Measurements from ENCODE around the gene GREM1. TPM values are rescaled to one million over a fixed set of nuclear protein-coding genes. Genes with fewer than 3 reads are reported as not detected.

The GREM1 gene
- total RNA-seq, 1 experiment from 2014 or later = 2.2 TPM

DNA sequence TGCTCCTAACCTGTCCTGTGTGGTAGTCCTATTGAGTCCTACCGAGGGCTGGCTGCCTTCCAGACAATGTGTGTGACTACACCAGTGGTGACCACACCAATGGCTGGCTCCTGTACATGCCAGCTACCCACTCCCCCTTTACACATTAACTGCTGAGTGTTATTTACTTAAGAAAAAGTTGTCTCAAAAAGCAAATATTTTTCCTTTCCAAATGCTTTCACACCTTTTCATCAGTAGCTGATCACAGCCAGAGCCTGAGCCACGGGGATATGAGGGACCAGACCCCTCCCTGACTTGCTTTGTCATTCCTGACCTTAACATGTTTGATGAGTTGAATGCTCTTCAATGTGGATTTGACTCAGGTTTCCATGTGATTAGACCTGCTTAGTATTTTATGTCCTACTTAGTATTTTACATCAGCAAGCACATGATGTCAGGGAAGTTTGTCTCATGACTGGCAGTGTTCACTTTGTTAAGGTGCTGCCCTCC lies 29.6 kb upstream of the GREM1 start:
- Histone ChIP-seq H3K27ac (ENCODE audit: low read depth, low read length, poor library complexity, severe bottlenecking) (no peak overlapping the region), H3K36me3 (ENCODE audit: insufficient read depth, low read length, poor library complexity, severe bottlenecking) (no peaks in the 10 kb centered on the region), H3K9me3 (ENCODE audit: low read depth, low read length, poor library complexity, severe bottlenecking) (no peaks in the 10 kb centered on the region), H3K27me3 (replicated peaks; ENCODE audit: insufficient read depth, low read depth, low read length, poor library complexity) (no peaks in the 10 kb centered on the region), H3K4me3 (ENCODE audit: low read depth, low read length, poor library complexity, severe bottlenecking) (no peak overlapping the region), H3K4me1 (ENCODE audit: insufficient read depth, low read length, poor library complexity, severe bottlenecking) (no peaks in the 10 kb centered on the region)
- intact Hi-C loops (cut with micrococcal nuclease; ENCODE audit: unreplicated experiment) = no loop called here
- ChIA-PET CTCF (no interaction called here), POLR2A (ENCODE audit: low non-redundant PET) (no interaction called here)
- TF ChIP-seq, protein P1, sequence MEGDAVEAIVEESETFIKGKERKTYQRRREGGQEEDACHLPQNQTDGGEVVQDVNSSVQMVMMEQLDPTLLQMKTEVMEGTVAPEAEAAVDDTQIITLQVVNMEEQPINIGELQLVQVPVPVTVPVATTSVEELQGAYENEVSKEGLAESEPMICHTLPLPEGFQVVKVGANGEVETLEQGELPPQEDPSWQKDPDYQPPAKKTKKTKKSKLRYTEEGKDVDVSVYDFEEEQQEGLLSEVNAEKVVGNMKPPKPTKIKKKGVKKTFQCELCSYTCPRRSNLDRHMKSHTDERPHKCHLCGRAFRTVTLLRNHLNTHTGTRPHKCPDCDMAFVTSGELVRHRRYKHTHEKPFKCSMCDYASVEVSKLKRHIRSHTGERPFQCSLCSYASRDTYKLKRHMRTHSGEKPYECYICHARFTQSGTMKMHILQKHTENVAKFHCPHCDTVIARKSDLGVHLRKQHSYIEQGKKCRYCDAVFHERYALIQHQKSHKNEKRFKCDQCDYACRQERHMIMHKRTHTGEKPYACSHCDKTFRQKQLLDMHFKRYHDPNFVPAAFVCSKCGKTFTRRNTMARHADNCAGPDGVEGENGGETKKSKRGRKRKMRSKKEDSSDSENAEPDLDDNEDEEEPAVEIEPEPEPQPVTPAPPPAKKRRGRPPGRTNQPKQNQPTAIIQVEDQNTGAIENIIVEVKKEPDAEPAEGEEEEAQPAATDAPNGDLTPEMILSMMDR (conservative IDR thresholded peaks at IDR 0.05; ENCODE audit: low read depth, low read length) = no peak
- no peak for TF ChIP-seq EZH2 (IDR thresholded peaks at IDR 0.05; ENCODE audit: borderline replicate concordance, low read depth, low read length, poor library complexity, severe bottlenecking)
- no peak for DNase-seq (ENCODE audit: low spot score)
- no TSS peak for BruUV-seq (replicated peaks)

DNA sequence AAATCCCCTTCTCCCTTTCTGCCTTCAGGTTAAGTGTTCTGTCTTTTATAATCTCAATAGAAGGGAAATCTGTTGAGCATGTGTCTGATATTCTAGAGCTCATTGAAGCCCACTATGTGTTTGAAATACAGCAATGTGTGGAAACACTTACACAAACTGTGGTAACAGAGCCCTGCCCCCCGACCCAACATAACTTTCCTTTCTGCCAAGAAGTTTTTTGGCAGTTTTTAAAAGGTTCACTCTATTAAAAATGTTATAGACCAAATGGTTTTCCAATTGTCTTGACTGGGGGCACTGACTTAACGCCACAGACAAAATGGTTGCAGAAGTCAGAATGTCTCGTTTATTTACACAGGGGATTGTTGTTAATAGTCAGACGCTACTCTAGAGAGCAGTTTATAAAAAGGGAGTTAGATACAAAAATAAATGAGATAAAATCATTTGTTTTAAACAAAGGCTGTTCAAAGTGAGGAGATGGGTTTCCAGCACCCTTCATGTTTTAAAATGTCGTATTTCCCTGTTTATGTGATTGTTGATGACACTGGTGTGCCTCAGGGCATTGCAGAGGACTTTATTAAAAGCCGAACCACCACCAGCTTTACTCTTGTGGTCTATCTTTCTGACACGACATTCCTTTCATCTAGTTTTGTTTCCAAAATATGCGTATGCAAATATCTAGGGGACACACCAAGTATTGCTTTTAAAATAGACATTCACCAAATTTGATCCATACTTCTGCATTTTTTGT lies 26.7 kb upstream of the GREM1 start:
- no peaks in the 10 kb centered on the region for H3K27me3 ChIP-seq (replicated peaks; ENCODE audit: insufficient read depth, low read depth, low read length, poor library complexity)
- no peaks in the 10 kb centered on the region for H3K4me1 ChIP-seq (ENCODE audit: insufficient read depth, low read length, poor library complexity, severe bottlenecking)
- intact Hi-C loops (cut with micrococcal nuclease; ENCODE audit: unreplicated experiment) = no loop called here
- H3K36me3 ChIP-seq (ENCODE audit: insufficient read depth, low read length, poor library complexity, severe bottlenecking) = no peaks in the 10 kb centered on the region
- TF ChIP-seq EZH2 (IDR thresholded peaks at IDR 0.05; ENCODE audit: borderline replicate concordance, low read depth, low read length, poor library complexity, severe bottlenecking) = no peak
- TF ChIP-seq, protein P1 (conservative IDR thresholded peaks at IDR 0.05; ENCODE audit: low read depth, low read length) = no peak
- no TSS peak for BruUV-seq (replicated peaks)
- POLR2A ChIA-PET (ENCODE audit: low non-redundant PET) = no interaction called here
- CTCF ChIA-PET = no interaction called here
- DNase-seq (ENCODE audit: low spot score) = no peak
- H3K4me3 ChIP-seq (ENCODE audit: low read depth, low read length, poor library complexity, severe bottlenecking) = no peak overlapping the region
- no peak overlapping the region for H3K27ac ChIP-seq (ENCODE audit: low read depth, low read length, poor library complexity, severe bottlenecking)
- no peaks in the 10 kb centered on the region for H3K9me3 ChIP-seq (ENCODE audit: low read depth, low read length, poor library complexity, severe bottlenecking)

DNA sequence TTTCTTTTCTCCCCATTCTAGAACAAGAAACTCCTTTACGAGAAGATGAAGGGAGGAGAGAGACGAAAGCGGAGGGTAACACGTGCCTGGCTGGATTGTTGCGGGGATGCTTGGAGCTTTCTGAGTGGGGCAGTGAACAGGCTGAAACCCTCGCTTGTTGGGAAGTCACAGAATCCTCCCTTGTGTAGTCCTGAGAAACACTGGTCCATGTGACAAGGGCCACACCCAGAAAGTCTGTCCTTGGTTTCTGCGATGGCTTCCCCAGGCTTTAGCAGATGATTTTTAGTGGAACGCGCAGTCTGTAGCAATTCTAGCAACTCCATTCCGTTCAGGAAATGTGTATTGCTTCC lies 26.1 kb upstream of the GREM1 start:
- H3K36me3 ChIP-seq (ENCODE audit: insufficient read depth, low read length, poor library complexity, severe bottlenecking) = no peaks in the 10 kb centered on the region
- ChIA-PET POLR2A (ENCODE audit: low non-redundant PET) (no interaction called here), CTCF (no interaction called here)
- no peak overlapping the region for H3K4me3 ChIP-seq (ENCODE audit: low read depth, low read length, poor library complexity, severe bottlenecking)
- no peak overlapping the region for H3K27ac ChIP-seq (ENCODE audit: low read depth, low read length, poor library complexity, severe bottlenecking)
- intact Hi-C loops (cut with micrococcal nuclease; ENCODE audit: unreplicated experiment) = no loop called here
- H3K4me1 ChIP-seq (ENCODE audit: insufficient read depth, low read length, poor library complexity, severe bottlenecking) = no peaks in the 10 kb centered on the region
- no peaks in the 10 kb centered on the region for H3K9me3 ChIP-seq (ENCODE audit: low read depth, low read length, poor library complexity, severe bottlenecking)
- no TSS peak for BruUV-seq (replicated peaks)
- no peak for TF ChIP-seq EZH2 (IDR thresholded peaks at IDR 0.05; ENCODE audit: borderline replicate concordance, low read depth, low read length, poor library complexity, severe bottlenecking)
- TF ChIP-seq, protein P1 (conservative IDR thresholded peaks at IDR 0.05; ENCODE audit: low read depth, low read length) = no peak
- DNase-seq (ENCODE audit: low spot score) = no peak
- H3K27me3 ChIP-seq (replicated peaks; ENCODE audit: insufficient read depth, low read depth, low read length, poor library complexity) = no peaks in the 10 kb centered on the region
